K562 (cell line): ENCODE results near the gene SUOX. TPM values are rescaled to one million over a fixed set of nuclear protein-coding genes. Genes with fewer than 3 reads are reported as not detected.

ENCODE experiments used
- CEBPB ChIP-seq: fragments of 450-650 bp; IDR thresholded peaks from 2 replicates; pipeline ENCODE4 v1.6.1; 2016; ENCODE audit warnings: missing genetic modification characterization, missing compliant biosample characterization
- EZH2 ChIP-seq: IDR thresholded peaks from 2 replicates; pipeline ENCODE4 v1.6.1; 2012; ENCODE audit warnings: low read depth, mild to moderate bottlenecking, inconsistent platforms, low read length, borderline replicate concordance
- FOXM1 ChIP-seq, 2 experiments: fragments of 450-650 bp in 1 of 2; sonication (generic) in 1 of 2; formaldehyde crosslinking in 1 of 2; IDR thresholded peaks; 2 replicates each; pipeline versions ENCODE4 v1.6.1 to v1.9.0; 2017 to 2022; ENCODE audit warnings: low read depth in 2 of 2, mild to moderate bottlenecking in 2 of 2, missing genetic modification reagents in 1 of 2, moderate library complexity in 1 of 2
- polyA plus RNA-seq, 8 experiments: library from polyadenylated mRNA; depleted of rRNA in 4 of 8; stranded (reverse) in 5 of 8; unstranded in 3 of 8; fragments of >200 nt; fragmentation: Nextera tagmentation in 2 of 8; fragmentation: Illumina TruSeq in 1 of 8; extraction: Ambion mirVana in 2 of 8; extraction: Trizol in 1 of 8; gene quantifications; 2 replicates each; pipeline versions ENCODE4 v1.2.1 to v1.2.3, GENCODE V29; 2011 to 2014; ENCODE audit warnings: inconsistent platforms in 1 of 8, missing spikeins in 1 of 8
- total RNA-seq, 7 experiments: library from RNA; depleted of rRNA in 6 of 7; stranded (reverse); fragments of >200 nt in 6 of 7; fragmentation: Illumina TruSeq in 2 of 7; extraction: Trizol in 2 of 7; gene quantifications; 2 replicates each; pipeline versions ENCODE4 v1.2.1 to v1.2.3, GENCODE V29; 2011 to 2021; ENCODE audit warnings: low replicate concordance in 1 of 7
- TF ChIP-seq, protein P1 (sequence below): fragments of 450-650 bp; IDR thresholded peaks from 2 replicates; pipeline ENCODE4 v1.6.1; 2016; ENCODE audit warnings: low read depth

SUOX gene
- total and polyA plus RNA-seq, 9 of the 15 experiments (the other 6 are each of a cell fraction or from before 2014, with no cell fraction given): 9.2 to 39.7 (median 25.4) TPM

DNA sequence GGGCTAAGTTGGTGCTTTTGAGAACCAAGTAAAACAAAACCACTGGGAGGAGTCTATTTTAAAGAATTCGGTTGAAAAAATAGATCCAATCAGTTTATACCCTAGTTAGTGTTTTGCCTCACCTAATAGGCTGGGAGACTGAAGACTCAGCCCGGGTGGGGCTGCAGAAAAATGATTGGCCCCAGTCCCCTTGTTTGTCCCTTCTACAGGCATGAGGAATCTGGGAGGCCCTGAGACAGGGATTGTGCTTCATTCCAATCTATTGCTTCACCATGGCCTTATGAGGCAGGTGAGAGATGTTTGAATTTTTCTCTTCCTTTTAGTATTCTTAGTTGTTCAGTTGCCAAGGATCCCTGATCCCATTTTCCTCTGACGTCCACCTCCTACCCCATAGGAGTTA lies 25.0 kb upstream of the SUOX start (continued):
- TF ChIP-seq, protein P1, sequence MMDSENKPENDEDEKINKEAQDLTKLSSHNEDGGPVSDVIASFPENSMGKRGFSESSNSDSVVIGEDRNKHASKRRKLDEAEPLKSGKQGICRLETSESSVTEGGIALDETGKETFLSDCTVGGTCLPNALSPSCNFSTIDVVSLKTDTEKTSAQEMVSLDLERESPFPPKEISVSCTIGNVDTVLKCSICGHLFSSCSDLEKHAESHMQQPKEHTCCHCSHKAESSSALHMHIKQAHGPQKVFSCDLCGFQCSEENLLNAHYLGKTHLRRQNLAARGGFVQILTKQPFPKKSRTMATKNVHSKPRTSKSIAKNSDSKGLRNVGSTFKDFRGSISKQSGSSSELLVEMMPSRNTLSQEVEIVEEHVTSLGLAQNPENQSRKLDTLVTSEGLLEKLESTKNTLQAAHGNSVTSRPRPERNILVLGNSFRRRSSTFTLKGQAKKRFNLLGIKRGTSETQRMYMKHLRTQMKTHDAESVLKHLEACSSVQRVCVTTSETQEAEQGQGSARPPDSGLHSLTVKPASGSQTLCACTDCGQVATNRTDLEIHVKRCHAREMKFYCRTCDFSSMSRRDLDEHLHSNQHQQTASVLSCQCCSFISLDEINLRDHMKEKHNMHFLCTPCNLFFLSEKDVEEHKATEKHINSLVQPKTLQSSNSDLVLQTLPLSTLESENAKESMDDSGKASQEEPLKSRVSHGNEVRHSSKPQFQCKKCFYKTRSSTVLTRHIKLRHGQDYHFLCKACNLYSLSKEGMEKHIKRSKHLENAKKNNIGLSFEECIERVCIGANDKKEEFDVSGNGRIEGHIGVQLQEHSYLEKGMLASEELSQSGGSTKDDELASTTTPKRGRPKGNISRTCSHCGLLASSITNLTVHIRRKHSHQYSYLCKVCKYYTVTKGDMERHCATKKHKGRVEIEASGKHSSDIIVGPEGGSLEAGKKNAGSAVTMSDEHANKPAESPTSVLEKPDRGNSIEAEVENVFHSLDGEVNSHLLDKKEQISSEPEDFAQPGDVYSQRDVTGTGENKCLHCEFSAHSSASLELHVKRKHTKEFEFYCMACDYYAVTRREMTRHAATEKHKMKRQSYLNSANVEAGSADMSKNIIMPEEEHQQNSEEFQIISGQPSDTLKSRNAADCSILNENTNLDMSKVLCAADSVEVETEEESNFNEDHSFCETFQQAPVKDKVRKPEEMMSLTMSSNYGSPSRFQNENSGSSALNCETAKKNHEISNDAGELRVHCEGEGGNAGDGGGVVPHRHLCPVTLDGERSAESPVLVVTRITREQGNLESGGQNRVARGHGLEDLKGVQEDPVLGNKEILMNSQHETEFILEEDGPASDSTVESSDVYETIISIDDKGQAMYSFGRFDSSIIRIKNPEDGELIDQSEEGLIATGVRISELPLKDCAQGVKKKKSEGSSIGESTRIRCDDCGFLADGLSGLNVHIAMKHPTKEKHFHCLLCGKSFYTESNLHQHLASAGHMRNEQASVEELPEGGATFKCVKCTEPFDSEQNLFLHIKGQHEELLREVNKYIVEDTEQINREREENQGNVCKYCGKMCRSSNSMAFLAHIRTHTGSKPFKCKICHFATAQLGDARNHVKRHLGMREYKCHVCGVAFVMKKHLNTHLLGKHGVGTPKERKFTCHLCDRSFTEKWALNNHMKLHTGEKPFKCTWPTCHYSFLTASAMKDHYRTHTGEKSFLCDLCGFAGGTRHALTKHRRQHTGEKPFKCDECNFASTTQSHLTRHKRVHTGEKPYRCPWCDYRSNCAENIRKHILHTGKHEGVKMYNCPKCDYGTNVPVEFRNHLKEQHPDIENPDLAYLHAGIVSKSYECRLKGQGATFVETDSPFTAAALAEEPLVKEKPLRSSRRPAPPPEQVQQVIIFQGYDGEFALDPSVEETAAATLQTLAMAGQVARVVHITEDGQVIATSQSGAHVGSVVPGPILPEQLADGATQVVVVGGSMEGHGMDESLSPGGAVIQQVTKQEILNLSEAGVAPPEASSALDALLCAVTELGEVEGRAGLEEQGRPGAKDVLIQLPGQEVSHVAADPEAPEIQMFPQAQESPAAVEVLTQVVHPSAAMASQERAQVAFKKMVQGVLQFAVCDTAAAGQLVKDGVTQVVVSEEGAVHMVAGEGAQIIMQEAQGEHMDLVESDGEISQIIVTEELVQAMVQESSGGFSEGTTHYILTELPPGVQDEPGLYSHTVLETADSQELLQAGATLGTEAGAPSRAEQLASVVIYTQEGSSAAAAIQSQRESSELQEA: no peak
- 0 out of 2 replicates have a peak, but pooled peaks have one; percentile 48 for TF ChIP-seq FOXM1 (IDR thresholded peaks at IDR 0.05; ENCODE audit: low read depth)
- no peak for TF ChIP-seq FOXM1 (CRISPR knock-in tag; IDR thresholded peaks at IDR 0.05; ENCODE audit: low read depth)
- peak; percentile 56; the same call in 1 of the 2 replicates for TF ChIP-seq CEBPB
- no peak for TF ChIP-seq EZH2
